T-helper 17 cell (primary cell): ENCODE results near the gene ACOX2. TPM values are rescaled to one million over a fixed set of nuclear protein-coding genes. Genes with fewer than 3 reads are reported as not detected.
A peak's percentile ranks its signal among the peaks of the same experiment; 100 is the strongest.
"Not testable (repeated sequence)": the region's sequence is repeated elsewhere in the genome, so short reads cannot be mapped to it uniquely, and the experiment has no call there.

Source experiments
- ATAC-seq: fragments of 150-1000 bp; cut with Tn5 transposase; 2 replicates; pipeline ENCODE4 v1.10.0; 2021; ENCODE audit warnings: mild to moderate bottlenecking, moderate library complexity
- DNase-seq, 3 donors: peaks; one replicate each; pipeline versions ENCODE4 v3.0.0 to v3.0.0-alpha.2; 2020 to 2021
- H3K9me3 ChIP-seq: one replicate; pipeline ENCODE4 v1.7.0; 2013; ENCODE audit warnings: low read length, mild to moderate bottlenecking; ENCODE audit not compliant: control insufficient read depth, poor library complexity, severe bottlenecking
- H3K27ac Mint-ChIP-seq: one replicate; pipeline ENCODE4 v1.8.0; 2022; ENCODE audit warnings: mild to moderate bottlenecking, moderate library complexity, mixed read lengths
- H3K27me3 Mint-ChIP-seq: one replicate; pipeline ENCODE4 v1.8.0; 2022; ENCODE audit warnings: mixed read lengths
- H3K36me3 Mint-ChIP-seq: one replicate; pipeline ENCODE4 v1.8.0; 2022; ENCODE audit warnings: low read depth, mixed read lengths
- H3K4me1 Mint-ChIP-seq: one replicate; pipeline ENCODE4 v1.8.0; 2022; ENCODE audit warnings: mild to moderate bottlenecking, mixed read lengths
- H3K4me3 Mint-ChIP-seq: one replicate; pipeline ENCODE4 v1.8.0; 2022; ENCODE audit warnings: mild to moderate bottlenecking, moderate library complexity, mixed read lengths
- total RNA-seq, 4 donors: library from RNA in 2 of 4; stranded (reverse) in 2 of 4; gene quantifications; one replicate each; pipeline ENCODE4 v1.2.3 and lab custom pipeline; 2022 to 2026

The ACOX2 gene
- total RNA-seq, 2 donors from 2014 or later, result not detected

- ATAC-seq (no peak), DNase-seq (no peak)
- H3K27me3 Mint-ChIP-seq, result no peaks in the 10 kb centered on the region
- H3K9me3 ChIP-seq, result no peaks in the 10 kb centered on the region
- H3K4me1 Mint-ChIP-seq, result peaks cover 17% of the 10 kb centered on the region
- H3K27ac Mint-ChIP-seq, result no peak overlapping the region
- no peak overlapping the region for H3K4me3 Mint-ChIP-seq
- peaks cover 1% of the 10 kb centered on the region for H3K36me3 Mint-ChIP-seq
Measured at GRCh38 chr3:58537412-58538301, 667 bp upstream of the ACOX2 start.

GRCh38 chr3:58535531-58536500 is 1.2 kb downstream of the ACOX2 start:
- Mint-ChIP-seq H3K4me1 (peaks cover 21% of the 10 kb centered on the region), H3K4me3 (no peak overlapping the region), H3K27me3 (no peaks in the 10 kb centered on the region), H3K36me3 (peaks cover 3% of the 10 kb centered on the region), H3K27ac (no peak overlapping the region)
- DNase-seq (no peak), ATAC-seq (no peak)
- H3K9me3 ChIP-seq, result no peaks in the 10 kb centered on the region

- Mint-ChIP-seq H3K4me3 (no peak overlapping the region), H3K4me1 (peaks cover 21% of the 10 kb centered on the region), H3K27ac (no peak overlapping the region), H3K36me3 (peaks cover 3% of the 10 kb centered on the region), H3K27me3 (no peaks in the 10 kb centered on the region)
- ATAC-seq (no peak), DNase-seq (no peak)
- H3K9me3 ChIP-seq, result no peaks in the 10 kb centered on the region
Measured at GRCh38 chr3:58534592-58535494, 2.1 kb downstream of the ACOX2 start.

- Mint-ChIP-seq H3K27ac (peak overlapping the region; percentile 34), H3K4me1 (peaks cover 16% of the 10 kb centered on the region), H3K27me3 (no peaks in the 10 kb centered on the region), H3K36me3 (peaks cover 3% of the 10 kb centered on the region), H3K4me3 (no peak overlapping the region)
- DNase-seq, result peak; percentile 57 to 72 (median 63)
- ATAC-seq, result peak; percentile 99
- no peaks in the 10 kb centered on the region for H3K9me3 ChIP-seq
Measured at GRCh38 chr3:58532794-58533220, 4.2 kb downstream of the ACOX2 start.

GRCh38 chr3:58531956-58532355 is 5.0 kb downstream of the ACOX2 start:
- H3K27ac Mint-ChIP-seq, result peak overlapping the region; percentile 34

GRCh38 chr3:58531555-58531954 is 5.4 kb downstream of the ACOX2 start:
- no peak for ATAC-seq
- Mint-ChIP-seq H3K36me3 (peaks cover 3% of the 10 kb centered on the region), H3K27me3 (no peaks in the 10 kb centered on the region), H3K27ac (no peak overlapping the region), H3K4me3 (no peak overlapping the region), H3K4me1 (peaks cover 14% of the 10 kb centered on the region)
- no peaks in the 10 kb centered on the region for H3K9me3 ChIP-seq
- no peak for DNase-seq

More at GRCh38 chr3:58531956-58532355, 5.0 kb downstream of the ACOX2 start:
- Mint-ChIP-seq H3K27me3 (no peaks in the 10 kb centered on the region), H3K36me3 (peaks cover 3% of the 10 kb centered on the region), H3K4me1 (peaks cover 16% of the 10 kb centered on the region), H3K4me3 (no peak overlapping the region)
- no peak for DNase-seq
- ATAC-seq, result no peak
- no peaks in the 10 kb centered on the region for H3K9me3 ChIP-seq

GRCh38 chr3:58530354-58530865 is 6.6 kb downstream of the ACOX2 start:
- Mint-ChIP-seq H3K36me3 (peaks cover 3% of the 10 kb centered on the region), H3K27me3 (no peaks in the 10 kb centered on the region), H3K4me3 (no peak overlapping the region), H3K27ac (no peak overlapping the region), H3K4me1 (peaks cover 12% of the 10 kb centered on the region)
- H3K9me3 ChIP-seq, result no peaks in the 10 kb centered on the region
- DNase-seq, result no peak
- no peak for ATAC-seq

- no peak overlapping the region for H3K27ac Mint-ChIP-seq
- H3K4me3 Mint-ChIP-seq, result no peak overlapping the region
- ATAC-seq, result no peak
- H3K4me1 Mint-ChIP-seq, result peaks cover 12% of the 10 kb centered on the region
- H3K9me3 ChIP-seq, result no peaks in the 10 kb centered on the region
- H3K36me3 Mint-ChIP-seq, result peaks cover 3% of the 10 kb centered on the region
- H3K27me3 Mint-ChIP-seq, result no peaks in the 10 kb centered on the region
- DNase-seq, result no peak
Measured at GRCh38 chr3:58529516-58530353, 7.3 kb downstream of the ACOX2 start.

GRCh38 chr3:58528629-58529028 is 8.4 kb downstream of the ACOX2 start:
- no peaks in the 10 kb centered on the region for H3K27me3 Mint-ChIP-seq
- peaks cover 12% of the 10 kb centered on the region for H3K4me1 Mint-ChIP-seq
- H3K36me3 Mint-ChIP-seq, result peaks cover 3% of the 10 kb centered on the region
- H3K9me3 ChIP-seq, result no peaks in the 10 kb centered on the region
- ATAC-seq (no peak), DNase-seq (no peak)
- H3K4me3 Mint-ChIP-seq, result no peak overlapping the region
- H3K27ac Mint-ChIP-seq, result no peak overlapping the region

- H3K9me3 ChIP-seq, H3K4me1 Mint-ChIP-seq, H3K36me3 Mint-ChIP-seq, DNase-seq, H3K27me3 Mint-ChIP-seq, ATAC-seq, H3K4me3 Mint-ChIP-seq, H3K27ac Mint-ChIP-seq: not testable (repeated sequence)
Measured at GRCh38 chr3:58527440-58527839, 9.6 kb downstream of the ACOX2 start.

GRCh38 chr3:58526515-58526957 is 10.5 kb downstream of the ACOX2 start:
- ATAC-seq (peak; percentile 40), DNase-seq (no peak)
- Mint-ChIP-seq H3K4me1 (peaks cover 3% of the 10 kb centered on the region), H3K4me3 (no peak overlapping the region), H3K36me3 (no peaks in the 10 kb centered on the region), H3K27me3 (no peaks in the 10 kb centered on the region), H3K27ac (no peak overlapping the region)
- no peaks in the 10 kb centered on the region for H3K9me3 ChIP-seq
